DOHH2 (cell line): ENCODE results near the gene PDE9A.

Experiments used
- H3F3A ChIP-seq: fragments of 200-600 bp; sonication (generic), shearing (Covaris generic); 2 replicates; pipeline ENCODE4 v1.6.0; 2016; ENCODE audit warnings: antibody characterized with exemption, mild to moderate bottlenecking; ENCODE audit not compliant: control insufficient read depth, insufficient read depth
- H3K27ac ChIP-seq: fragments of 200-600 bp; sonication (generic); 2 replicates; pipeline ENCODE4 v1.5.1; 2014; ENCODE audit warnings: low read depth, mild to moderate bottlenecking, low read length, moderate library complexity
- H3K27me3 ChIP-seq: fragments of 200-600 bp; sonication (generic); 2 replicates; pipeline ENCODE4 v1.6.1; 2014; ENCODE audit warnings: mild to moderate bottlenecking, low read length, mixed read lengths; ENCODE audit not compliant: control insufficient read depth
- H3K36me3 ChIP-seq: fragments of 200-600 bp; sonication (generic); 2 replicates; pipeline ENCODE4 v1.6.1; 2014; ENCODE audit warnings: mild to moderate bottlenecking, low read length, moderate library complexity, mixed read lengths; ENCODE audit not compliant: control insufficient read depth
- H3K4me1 ChIP-seq: fragments of 200-600 bp; sonication (generic); 2 replicates; pipeline ENCODE4 v1.6.1; 2014; ENCODE audit warnings: mild to moderate bottlenecking, low read length, mixed read lengths; ENCODE audit not compliant: control insufficient read depth
- H3K4me2 ChIP-seq: fragments of 200-600 bp; sonication (generic); 2 replicates; pipeline ENCODE4 v1.6.0; 2014; ENCODE audit warnings: mild to moderate bottlenecking, low read length, moderate library complexity
- H3K4me3 ChIP-seq: fragments of 200-600 bp; sonication (generic); 2 replicates; pipeline ENCODE4 v1.5.1; 2014; ENCODE audit warnings: mild to moderate bottlenecking, low read length, mixed read lengths
- H3K79me2 ChIP-seq: fragments of 200-600 bp; sonication (generic); 2 replicates; pipeline ENCODE4 v1.6.1; 2014; ENCODE audit warnings: mild to moderate bottlenecking, low read length, mixed read lengths; ENCODE audit not compliant: control insufficient read depth
- H3K9me2 ChIP-seq: fragments of 200-600 bp; sonication (generic); replicated peaks from 2 replicates; pipeline ENCODE4 v1.6.1; 2014; ENCODE audit warnings: mild to moderate bottlenecking, low read length, mixed read lengths; ENCODE audit not compliant: control insufficient read depth
- H3K9me3 ChIP-seq: fragments of 200-600 bp; sonication (generic); 2 replicates; pipeline ENCODE4 v1.6.1; 2014; ENCODE audit warnings: antibody characterized with exemption, low read length, mixed read lengths; ENCODE audit not compliant: control insufficient read depth, insufficient read depth
- H4K20me1 ChIP-seq: fragments of 200-600 bp; sonication (generic); 2 replicates; pipeline ENCODE4 v1.6.0; 2014; ENCODE audit warnings: low read depth, mild to moderate bottlenecking, antibody characterized with exemption, low read length, moderate library complexity; ENCODE audit not compliant: control insufficient read depth, insufficient read depth
- EZH2phosphoT487 ChIP-seq: fragments of 200-600 bp; sonication (generic); IDR thresholded peaks from 2 replicates; pipeline ENCODE4 v1.6.1; 2017; ENCODE audit warnings: borderline replicate concordance, mild to moderate bottlenecking, antibody characterized with exemption, low read length, moderate library complexity, mixed read lengths
- TF ChIP-seq, protein P1 (sequence below): fragments of 200-600 bp; sonication (generic); IDR thresholded peaks from one replicate; pipeline ENCODE4 v1.5.1; 2014; ENCODE audit warnings: antibody characterized with exemption, mild to moderate bottlenecking, low read depth, low read length; ENCODE audit not compliant: poor library complexity, severe bottlenecking

The PDE9A gene

GRCh38 chr21:42754270-42754933, 101.0 kb downstream of the PDE9A start:
- Histone ChIP-seq H3K9me3 (no peaks in the 10 kb centered on the region), H3K4me1 (no peaks in the 10 kb centered on the region), H3K36me3 (no peaks in the 10 kb centered on the region), H3K4me2 (no peak overlapping the region), H4K20me1 (no peaks in the 10 kb centered on the region), H3K4me3 (no peak overlapping the region), H3K9me2 (no peaks in the 10 kb centered on the region), H3K79me2 (no peaks in the 10 kb centered on the region), H3F3A (no peaks in the 10 kb centered on the region), H3K27ac (no peak overlapping the region), H3K27me3 (no peaks in the 10 kb centered on the region)
- TF ChIP-seq, protein P1, sequence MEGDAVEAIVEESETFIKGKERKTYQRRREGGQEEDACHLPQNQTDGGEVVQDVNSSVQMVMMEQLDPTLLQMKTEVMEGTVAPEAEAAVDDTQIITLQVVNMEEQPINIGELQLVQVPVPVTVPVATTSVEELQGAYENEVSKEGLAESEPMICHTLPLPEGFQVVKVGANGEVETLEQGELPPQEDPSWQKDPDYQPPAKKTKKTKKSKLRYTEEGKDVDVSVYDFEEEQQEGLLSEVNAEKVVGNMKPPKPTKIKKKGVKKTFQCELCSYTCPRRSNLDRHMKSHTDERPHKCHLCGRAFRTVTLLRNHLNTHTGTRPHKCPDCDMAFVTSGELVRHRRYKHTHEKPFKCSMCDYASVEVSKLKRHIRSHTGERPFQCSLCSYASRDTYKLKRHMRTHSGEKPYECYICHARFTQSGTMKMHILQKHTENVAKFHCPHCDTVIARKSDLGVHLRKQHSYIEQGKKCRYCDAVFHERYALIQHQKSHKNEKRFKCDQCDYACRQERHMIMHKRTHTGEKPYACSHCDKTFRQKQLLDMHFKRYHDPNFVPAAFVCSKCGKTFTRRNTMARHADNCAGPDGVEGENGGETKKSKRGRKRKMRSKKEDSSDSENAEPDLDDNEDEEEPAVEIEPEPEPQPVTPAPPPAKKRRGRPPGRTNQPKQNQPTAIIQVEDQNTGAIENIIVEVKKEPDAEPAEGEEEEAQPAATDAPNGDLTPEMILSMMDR = no peak
- TF ChIP-seq EZH2phosphoT487 = no peak

DNA sequence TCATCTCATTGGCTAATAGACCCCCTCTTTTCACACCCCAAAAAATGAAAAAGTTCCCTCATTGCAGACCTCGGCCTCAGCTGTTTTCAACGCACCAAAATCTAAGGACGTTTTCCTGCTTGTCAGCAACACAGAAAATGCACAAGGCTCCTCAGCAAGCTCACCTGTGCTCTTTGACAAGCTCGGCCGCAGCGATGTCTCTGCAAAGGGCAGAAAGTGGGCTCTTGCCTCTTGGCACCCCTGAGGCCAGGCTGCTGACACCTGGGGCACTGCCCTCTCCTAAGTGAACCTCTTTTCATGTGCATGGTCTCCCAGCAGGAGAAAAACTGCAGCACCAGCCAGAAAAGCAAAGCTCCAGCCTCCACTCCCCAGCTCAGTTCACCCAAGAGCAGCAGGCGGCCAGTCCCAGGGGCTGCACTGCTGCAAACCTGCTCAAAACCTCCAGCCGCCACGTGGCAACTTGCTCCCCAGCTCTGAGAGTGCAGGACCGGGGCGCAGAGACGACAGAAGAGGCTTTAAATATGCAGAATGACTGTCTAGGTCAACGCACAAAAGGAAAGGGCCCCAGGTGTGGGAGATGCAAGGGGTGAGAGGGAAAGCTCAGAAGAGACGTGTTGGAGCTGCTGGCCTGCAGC, 101.7 kb downstream of the PDE9A start:
- H3K4me3 ChIP-seq = no peak overlapping the region
- H3F3A ChIP-seq = no peaks in the 10 kb centered on the region
- H3K4me1 ChIP-seq = no peaks in the 10 kb centered on the region
- H3K9me3 ChIP-seq = no peaks in the 10 kb centered on the region
- H3K27ac ChIP-seq = no peak overlapping the region
- no peaks in the 10 kb centered on the region for H3K79me2 ChIP-seq
- no peaks in the 10 kb centered on the region for H3K9me2 ChIP-seq
- no peak overlapping the region for H3K4me2 ChIP-seq
- no peaks in the 10 kb centered on the region for H3K27me3 ChIP-seq
- H4K20me1 ChIP-seq = no peaks in the 10 kb centered on the region
- TF ChIP-seq EZH2phosphoT487 = no peak
- TF ChIP-seq, protein P1 = no peak
- no peaks in the 10 kb centered on the region for H3K36me3 ChIP-seq

DNA sequence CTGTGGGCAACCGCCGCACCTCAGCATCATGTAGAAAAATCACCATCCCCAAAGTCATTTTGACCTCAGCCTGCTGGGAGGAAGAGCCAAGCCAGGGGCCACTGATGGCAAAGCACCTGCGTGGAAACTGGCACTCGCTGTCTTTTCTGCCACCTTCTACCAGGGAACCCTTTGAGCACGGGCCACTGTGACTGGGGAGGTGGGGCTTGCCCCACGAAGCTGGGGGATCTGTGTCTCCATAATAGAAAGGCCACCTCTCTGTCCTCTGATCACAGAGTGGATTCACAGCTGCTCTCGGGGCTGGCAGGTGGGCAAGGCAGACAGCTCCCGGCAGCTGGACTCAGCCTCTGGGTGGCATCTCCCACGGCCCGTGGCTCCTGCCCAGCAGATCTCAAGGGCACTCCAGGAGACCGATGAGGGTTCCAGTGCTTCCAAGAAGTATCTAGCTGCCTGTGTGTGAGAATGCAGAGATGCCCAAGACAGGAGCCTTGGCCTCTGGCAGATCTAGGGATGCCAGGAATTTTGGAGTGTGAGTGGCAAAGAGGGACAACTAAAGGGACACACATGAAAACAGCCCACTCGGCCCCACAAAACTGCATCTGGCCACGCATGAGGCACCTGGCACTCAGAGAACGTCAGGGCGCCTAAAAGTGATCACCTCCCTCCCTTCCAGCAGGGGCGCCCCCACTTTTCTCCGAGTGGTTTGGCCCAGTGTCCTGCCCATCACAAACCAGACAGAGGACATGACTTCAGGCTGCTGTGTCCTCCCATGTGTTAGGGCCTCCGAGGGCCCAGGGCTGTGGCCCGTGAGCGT, 102.6 kb downstream of the PDE9A start:
- H3K9me2 ChIP-seq = no peaks in the 10 kb centered on the region
- H3K4me2 ChIP-seq = no peak overlapping the region
- no peaks in the 10 kb centered on the region for H3K9me3 ChIP-seq
- no peaks in the 10 kb centered on the region for H4K20me1 ChIP-seq
- no peaks in the 10 kb centered on the region for H3K79me2 ChIP-seq
- no peaks in the 10 kb centered on the region for H3K36me3 ChIP-seq
- no peaks in the 10 kb centered on the region for H3K4me1 ChIP-seq
- H3K27me3 ChIP-seq = no peaks in the 10 kb centered on the region
- H3K27ac ChIP-seq = no peak overlapping the region
- TF ChIP-seq EZH2phosphoT487 = no peak
- TF ChIP-seq, protein P1 = no peak
- no peak overlapping the region for H3K4me3 ChIP-seq
- no peaks in the 10 kb centered on the region for H3F3A ChIP-seq
